ENCODE results near the gene CPED1.
"Not testable (repeated sequence)": the region's sequence is repeated elsewhere in the genome, so short reads cannot be mapped to it uniquely, and the experiment has no call there.

CPED1 gene

DNA sequence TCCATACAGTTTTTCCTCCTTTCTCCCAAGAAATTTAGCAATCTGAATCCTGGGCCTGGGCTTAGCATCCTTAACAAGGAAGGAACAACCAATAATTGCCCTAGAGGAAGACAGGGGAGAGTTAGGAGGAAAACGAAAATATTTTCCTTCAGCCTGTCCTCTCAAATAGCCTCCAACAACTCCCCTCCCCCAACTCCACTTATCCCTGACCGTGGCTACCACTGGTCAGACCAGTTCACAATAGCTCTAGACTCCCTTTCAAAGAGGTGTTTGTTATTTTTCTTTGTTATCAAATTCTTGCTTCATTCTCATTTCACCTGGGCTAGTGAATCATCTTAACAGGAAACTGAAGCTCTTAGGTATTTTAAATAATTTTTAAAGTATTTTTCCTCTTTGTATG is 114.1 kb downstream of the CPED1 start:
- no peak for DNase-seq

DNA sequence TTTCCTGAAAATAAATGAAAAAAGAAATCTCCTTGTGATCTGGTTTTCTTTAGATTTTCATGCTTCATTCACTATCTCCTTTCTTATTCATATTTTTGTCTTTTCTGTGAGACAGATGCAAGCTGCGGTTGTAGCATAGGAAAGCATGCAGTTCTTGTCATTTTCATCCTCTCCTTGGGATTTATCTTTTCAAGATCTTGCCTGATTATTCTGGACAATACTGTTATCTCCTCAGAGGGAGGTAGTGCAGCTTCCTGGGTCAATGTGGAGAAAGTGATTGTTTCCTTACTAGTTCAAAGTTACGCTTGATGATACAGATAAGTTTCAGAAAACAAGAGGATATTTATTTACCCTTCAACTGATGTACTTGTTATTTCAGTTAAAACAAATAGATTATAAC is 114.6 kb downstream of the CPED1 start:
- no peak for DNase-seq

DNA sequence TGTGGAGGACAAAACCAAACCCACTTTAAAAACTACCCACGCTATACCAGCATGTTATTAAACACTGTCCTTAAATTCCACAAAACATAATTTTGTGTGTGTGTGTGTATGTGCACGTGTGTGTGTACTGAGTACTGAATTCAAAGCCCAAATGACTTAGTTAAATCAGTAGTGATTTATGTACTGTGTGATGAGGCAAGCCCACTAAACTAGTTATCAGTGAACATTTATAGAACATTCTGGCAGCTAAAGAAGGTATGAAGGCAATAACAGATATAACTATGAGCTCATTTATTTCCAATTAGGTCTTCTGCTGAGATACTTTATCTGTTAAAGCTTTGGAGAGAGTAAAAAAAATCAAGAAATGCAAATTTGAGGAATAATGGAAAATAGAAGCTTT is 115.1 kb downstream of the CPED1 start:
- no peak for DNase-seq

DNA sequence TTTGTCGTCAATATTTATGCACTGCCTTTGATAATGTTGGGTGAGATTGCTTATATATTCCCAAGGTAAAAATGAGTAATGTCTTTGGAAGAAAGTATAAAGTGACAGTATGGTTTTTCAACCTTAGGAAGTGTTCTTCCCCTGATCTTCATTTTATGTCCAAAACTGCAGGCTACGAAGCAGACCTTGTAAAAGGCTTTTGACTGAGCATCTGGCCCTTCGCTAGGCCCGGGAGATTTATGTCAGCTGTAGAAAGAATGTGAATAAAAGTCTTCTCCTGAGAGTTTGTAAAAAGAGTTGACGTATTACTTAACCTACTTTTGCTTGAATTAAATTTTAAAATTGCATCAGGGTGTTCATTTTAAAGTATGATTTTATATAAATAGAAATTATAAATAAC is 116.8 kb downstream of the CPED1 start:
- DNase-seq = no peak

DNA sequence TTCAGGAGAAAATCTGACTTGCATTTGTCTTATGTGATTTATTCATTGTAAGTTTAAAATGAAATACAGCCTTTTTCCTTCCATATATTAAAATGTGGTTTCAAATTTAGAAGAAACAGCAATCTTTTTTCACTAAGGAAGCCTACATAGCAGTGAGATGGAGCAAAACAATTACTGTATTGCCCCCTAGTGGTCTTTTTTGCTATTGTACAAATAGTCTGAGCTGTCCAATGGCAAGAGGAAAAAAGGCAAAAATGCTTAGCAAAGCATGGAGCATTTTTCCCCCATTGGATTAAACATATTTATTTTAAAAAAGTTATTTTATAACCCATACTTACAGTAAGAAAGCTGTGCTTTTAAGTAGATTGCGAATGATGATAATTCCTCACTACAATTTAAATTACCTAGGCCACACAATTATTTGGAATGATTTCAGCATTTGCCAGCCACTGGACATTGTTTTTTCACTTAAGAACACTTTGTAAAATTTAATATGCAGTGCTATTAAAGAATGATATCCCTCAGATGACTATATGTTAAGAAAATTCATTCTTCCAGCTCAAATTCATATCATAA is 119.5 kb downstream of the CPED1 start:
- peak; percentile 69 for DNase-seq

DNA sequence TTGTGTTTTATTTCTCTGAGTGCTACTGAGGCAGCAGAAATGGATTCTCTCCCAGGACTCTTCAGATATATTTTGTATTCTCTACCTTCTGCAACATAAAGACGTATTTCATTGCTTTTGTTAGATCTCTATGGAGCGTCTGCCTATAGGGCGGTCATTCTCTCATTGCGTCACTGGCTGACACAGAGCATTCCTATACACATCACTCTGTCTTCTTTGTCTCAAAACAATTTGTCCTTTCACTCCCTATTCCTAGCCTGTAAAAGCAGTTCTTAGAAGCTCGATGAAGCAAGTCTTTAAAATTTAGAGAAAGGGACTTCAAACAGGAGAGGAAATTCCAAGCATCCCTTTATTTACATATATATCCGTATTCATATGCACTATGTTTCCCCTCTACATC is 120.6 kb downstream of the CPED1 start:
- DNase-seq = no peak

DNA sequence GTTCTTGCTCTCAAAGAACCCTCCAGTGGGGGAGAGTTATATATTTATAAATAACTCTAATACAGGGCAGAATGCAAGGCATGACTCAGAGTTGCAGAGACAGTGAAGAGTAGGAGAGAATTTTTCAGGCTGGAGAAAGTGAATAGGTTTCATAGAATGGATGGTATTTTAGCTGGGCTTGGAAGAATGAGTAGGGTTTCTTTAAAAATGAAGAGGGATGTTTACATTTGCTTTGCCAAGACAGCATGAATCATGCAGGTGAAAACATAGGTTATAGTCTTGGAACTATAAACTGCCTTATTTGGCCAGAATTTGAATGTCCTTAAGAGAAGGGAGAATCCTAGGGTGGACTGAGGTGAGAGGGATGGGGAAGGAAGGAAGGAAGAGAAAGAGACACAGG is 124.8 kb downstream of the CPED1 start:
- peak; percentile 62 for DNase-seq

DNA sequence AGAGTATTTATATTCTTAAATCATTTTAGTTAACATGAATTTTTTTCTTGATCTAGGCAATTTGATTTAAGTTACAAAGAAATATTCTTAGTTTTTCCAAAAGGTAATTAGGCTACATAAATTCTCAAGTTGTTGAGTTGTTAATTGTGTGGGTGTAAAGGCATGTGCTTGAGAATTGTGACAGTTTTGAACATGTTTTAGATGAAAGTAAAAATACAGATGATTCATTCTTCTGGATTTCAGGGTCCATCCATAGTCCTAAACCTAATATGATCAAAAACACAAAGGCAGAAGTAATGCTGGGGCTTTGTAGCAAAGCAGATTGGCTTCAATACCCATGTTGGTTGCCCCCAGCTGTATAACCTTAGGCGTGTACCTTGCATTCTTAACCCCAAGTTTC is 127.9 kb downstream of the CPED1 start:
- peak; percentile 65 for DNase-seq

DNA sequence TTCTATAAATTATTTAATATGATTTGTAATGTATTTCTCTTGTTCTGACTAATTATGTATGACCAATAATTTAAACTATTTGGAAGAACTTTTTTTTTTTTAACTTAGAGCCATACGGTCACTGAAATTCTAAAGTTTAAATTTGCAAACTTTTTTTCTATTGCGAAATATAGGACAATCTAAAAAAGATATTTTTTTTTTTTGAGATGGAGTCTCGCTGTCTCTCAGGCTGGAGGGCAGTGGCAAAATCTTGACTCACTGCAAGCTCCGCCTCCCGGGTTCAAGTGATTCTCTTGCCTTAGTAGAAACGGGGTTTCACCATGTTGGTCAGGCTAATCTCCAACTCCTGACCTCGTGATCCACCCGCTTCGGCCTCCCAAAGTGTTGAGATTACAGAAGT is 130.5 kb downstream of the CPED1 start:
- DNase-seq = no peak

DNA sequence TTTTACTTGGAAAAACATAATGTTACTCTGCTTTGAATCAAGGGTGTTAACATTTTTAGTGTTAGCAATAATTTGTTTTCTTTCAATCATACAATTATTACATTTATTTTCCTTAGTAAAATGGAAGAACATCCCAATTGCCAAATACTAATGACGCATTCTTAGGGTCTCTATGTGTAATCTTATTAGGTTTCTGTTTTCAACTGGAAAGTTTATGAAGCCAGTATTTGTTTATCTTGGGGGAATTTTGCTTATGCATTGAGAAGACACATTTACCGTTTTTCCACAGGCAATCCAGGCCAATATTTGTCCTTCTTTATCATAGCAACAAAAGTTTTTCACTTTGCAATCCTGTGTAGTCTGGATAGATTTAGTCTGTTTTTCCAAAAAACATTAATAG is 134.5 kb downstream of the CPED1 start:
- DNase-seq = no peak

DNA sequence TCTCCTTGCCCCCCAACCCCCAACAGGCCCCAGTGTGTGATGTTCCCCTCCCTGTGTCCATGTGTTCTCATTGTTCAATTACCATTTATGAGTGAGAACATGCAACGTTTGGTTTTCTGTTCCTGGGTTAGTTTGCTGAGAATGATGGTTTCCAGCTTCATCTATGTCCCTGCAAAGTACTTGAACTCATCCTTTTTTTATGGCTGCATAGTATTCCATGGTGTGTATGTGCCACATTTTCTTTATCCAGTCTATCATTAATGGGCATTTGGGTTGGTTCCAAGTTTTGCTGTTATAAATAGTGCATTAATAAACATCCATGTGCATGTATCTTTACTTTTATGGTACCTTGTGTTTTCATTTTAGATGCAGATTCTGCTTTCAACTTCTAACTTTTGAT is 136.9 kb downstream of the CPED1 start:
- not testable (repeated sequence) for DNase-seq

DNA sequence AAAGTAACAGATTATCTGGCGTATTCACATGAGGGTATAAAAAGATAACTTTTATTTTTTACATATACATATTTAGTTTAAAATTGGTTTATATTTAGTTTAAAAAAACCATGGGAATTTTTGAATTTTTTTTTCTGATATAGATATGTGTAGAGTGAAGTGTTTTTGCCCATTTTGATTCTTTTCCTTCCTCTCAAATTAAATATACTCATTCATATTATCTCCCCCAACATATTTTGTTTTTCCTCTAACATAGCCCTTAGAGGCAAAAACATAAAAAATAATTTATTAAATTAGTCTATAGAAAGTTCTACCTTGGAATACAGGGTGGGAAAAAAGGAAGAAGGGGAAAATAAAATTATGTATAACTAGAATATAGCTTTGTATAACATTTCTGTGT is 137.7 kb downstream of the CPED1 start:
- no peak for DNase-seq

DNA sequence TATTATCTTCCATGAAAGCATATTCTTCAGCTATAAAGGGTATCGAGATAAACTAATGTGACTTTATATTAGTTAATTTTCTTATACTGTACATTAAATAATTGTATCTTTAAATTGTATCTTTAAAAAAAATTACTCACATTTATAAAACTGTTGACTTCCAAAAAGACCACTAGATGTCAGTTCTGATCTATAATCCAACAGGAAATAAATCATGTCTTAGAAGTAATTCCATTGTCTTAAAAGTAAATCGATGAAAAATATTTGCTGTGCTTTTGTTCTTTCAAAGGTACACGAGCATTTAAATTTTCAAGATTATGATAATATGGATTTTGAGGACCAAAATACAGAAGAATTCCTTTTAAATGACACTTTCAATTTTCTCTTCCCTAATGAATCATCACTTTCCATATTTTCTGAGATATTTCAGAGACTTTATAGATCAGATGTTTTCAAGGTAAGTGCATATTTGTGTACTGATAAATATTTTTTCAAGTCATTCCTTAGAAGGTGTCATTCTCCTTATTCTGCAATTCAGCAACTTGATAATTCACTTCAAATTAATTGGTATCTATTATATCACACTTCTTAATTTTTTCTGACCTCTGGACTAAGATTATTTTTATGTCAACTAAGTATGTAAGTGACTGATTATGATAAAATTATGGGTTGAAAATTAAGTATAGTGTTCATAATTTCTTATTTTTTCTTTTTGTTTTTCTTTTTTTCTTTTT is 138.5 kb downstream of the CPED1 start:
- DNase-seq = peak; percentile 37

DNA sequence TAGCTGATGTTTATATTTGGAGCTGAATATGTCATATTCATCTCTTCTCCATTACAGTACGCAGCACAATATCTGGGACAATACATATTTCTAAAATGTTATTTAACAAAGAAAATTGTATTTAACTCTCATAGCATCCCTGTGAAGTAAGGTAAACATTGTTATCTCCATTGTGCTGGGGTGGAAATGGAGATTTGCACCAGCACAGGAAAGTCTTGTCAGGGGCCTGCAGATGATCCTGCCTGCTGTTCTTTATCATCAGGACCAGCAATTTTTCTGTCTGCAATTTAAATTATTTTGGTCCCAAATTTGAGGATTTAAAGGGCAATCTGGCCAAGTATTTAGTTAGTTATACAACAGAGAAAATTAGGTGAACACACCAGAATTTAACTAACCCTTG is 144.4 kb downstream of the CPED1 start:
- no peak for DNase-seq

DNA sequence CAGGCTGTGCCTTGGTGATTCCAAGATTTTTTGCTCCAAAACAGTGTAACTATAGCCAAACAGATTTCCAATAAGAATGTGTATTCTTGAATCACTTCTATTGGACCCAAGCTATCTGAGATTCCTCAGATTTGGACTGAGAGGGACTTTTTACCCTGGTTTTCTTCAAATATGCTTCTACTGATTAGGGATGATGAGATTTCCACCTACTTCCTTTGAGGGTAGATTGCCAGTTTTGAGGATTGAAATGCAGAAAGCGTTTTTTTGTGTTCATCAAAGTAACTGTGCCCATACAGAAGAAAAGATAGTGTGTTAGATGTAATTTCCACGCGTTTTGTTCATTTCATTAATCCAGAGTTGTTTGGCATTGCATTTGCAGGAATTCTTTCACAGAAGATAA is 144.9 kb downstream of the CPED1 start:
- no peak for DNase-seq

DNA sequence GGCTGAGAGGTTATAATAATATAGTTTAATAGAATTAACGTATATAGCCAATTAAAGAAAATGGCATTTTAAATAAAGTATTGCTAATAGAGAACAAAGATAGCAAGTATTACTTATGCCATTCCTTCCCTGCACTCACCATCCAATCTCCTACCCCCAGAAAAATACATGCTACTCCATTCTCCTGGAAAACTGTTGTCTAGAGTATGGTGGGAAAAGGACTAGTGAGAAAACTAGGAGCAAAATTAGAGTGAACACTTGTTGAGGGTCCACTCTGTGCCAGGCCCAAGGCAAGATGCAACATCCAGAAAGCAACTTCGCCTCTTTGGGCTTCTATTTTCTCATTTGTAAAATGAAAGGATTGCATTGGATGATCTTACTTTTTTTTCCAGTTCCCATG is 149.1 kb downstream of the CPED1 start:
- no peak for DNase-seq

DNA sequence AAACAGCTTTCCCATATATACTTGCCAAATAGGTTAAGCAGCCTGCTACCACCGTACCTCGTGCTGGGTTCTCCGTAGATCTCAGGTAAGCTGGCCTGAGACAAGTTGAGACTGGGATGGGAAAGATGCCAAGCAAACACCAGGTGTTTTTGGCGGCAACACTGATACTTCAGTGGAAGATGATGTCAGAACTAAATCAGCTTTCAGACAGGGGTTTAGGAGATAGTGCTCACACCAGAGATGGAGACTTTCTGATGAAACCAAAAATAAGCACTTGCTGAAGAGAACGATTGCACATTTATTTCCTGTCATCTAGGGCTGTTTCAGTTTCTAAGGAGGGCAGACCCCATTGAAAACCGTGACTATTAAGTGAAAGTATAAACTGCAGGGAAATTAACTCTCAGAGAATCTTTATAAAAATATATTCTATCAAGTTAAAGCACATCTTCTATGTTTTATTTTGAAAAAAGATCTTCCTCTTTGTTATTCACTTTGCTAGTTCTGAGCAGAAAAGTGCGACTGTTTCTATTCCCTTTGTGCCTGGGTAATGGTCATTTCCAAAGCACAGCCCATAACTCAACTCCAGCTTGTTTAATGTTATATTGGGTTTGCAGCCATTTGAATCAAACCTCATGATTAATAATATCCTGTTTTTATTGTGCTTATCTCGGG is 149.9 kb downstream of the CPED1 start:
- no peak for DNase-seq

DNA sequence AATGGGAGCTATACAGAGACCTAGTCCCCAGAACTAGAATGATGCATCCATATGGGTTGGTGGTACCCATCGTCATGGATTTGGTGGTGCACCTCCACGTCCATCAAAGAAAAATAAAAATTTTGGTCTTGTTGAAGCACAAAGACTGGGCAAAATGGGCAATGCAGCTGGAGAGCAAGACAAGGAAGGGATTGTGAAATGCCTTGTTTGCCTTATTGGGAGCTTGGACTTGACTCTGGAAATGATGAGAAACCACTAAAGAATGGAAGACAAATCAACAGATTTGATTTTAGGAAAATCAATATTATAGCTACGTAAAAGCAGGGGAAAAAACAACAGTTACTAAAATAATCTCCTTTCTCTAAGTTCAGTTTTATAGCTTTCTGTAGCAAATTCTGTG is 150.9 kb downstream of the CPED1 start:
- no peak for DNase-seq

DNA sequence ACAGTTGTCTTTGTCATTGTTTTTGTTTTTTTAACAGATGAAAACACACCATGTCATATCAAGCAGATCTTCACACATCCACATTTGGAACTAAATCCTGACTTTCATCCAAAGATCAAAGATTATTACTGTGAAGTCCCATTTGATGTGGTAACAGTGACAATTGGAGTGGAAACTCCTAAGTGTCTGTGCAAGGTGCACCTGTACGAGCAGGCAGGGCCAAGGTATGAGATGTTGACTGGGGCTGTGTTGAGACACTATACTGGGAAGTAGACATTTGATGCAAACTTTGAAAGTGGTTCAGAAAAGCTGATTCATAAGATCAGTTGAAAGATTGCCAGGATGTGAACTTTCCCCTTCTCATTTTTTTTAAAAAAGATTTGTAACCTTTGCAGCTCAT is 152.3 kb downstream of the CPED1 start:
- DNase-seq = no peak

DNA sequence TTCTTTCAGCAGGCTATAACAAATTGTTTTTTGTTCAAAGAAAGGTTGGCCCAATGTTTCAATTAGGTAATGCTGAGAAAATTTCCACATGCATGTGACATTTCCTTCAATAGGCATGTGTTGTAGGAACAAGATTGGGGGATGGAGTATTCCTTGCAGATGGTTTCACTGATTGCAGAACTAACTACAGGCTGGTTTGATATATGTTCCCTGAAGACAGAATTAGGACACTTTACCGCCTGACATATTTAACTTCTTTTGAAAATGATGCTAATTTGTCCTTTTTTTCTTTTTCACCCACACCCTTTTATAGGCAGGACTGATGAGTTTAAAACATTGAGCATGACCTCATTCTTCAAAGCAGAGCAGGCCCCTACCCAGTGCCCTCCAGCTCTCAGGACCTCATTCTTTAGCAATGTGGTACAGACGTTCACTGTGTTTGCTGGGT is 163.3 kb downstream of the CPED1 start:
- no peak for DNase-seq

DNA sequence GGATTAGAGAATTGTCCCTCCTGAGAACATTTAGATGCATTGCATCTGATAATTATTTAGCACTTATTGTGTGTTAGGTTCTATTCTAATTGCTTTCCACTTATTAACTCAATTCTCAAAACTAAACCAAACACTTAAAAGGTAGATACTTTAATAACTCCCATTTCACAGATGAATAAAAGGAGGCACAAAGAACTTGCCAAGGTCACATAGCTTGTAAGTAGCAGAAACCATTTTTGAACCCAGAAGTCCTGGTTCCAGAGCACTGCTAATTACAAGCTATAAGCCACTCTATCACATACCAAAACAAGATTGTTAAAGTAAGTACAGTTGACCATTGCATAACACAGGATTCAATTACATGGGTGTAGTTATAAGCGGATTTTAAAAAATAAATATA is 164.9 kb downstream of the CPED1 start:
- DNase-seq = no peak

DNA sequence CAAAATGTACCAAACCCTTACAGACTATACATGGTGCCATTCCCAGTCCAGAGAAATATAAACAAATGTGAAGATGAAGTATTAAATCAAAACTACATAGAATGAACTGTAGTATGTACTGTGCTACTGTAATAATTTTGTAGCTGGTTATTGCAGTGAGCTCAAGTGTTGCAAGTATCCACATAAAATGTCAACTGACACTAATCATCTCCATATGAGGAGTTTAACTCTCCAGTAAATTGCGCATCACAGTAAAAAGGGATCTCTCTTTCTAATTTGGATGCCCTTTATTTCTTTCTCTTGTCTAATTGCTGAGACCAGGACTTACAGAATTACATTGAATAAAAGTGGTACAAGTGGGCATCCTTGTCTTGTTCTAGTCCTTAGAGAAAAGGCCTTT is 165.5 kb downstream of the CPED1 start:
- DNase-seq = no peak

DNA sequence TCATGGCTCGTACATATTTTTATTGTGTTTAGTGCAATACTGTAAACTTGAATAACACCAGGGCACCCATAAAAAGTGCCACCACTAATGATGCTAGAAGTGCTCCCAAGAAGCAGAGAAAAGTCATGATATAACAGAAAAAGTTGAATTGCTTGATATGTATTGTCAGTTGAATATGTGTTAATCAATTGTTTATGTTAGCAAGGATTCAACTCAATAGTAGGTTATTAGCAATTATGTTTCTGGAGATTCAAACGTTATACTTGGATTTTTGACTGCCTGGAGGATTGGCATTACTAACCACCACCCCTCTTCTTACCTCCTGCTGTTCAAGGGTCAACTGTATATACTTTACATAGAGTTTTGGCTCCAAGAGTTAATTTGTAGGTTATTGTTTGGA is 168.3 kb downstream of the CPED1 start:
- DNase-seq = no peak

DNA sequence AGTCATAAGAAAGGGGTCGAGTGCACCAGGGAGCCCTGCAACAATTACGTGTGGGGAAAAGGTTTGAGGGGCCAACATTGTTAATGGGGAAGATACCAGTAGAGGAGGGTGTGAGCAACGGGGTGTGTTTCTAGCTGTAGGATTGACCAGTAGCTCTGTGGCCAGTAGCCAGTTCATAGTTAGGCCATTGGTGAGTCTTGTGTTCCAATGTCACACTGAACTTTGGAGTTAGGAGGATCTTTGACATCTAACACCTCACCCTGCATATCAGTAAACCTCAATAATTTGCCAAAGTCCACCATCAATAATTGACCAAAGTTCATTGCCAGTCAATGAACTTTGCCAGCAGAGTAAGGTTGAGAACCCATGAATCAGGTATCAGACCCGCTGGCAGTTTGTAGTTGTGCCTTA is 168.8 kb downstream of the CPED1 start:
- no peak for DNase-seq

Measured in fibroblast of skin of right biceps (primary cell).